Upper lobe of left lung (tissue), 4 donors: ENCODE measurements around the gene ACKR2.

Experiments used
- CTCF ChIP-seq, 6 experiments: fragments of 450-650 bp in 4 of 6; fragments of 200-600 bp in 2 of 6; sonication (generic) in 2 of 6; IDR thresholded peaks; one replicate each; pipeline ENCODE4 v1.5.1; 2016 to 2019; ENCODE audit warnings: antibody characterized with exemption in 6 of 6
- POLR2A ChIP-seq, 4 donors: fragments of 450-650 bp; IDR thresholded peaks; one replicate each; pipeline ENCODE4 v1.5.1; 2016 to 2017; ENCODE audit warnings: antibody characterized with exemption in 4 of 4, mild to moderate bottlenecking in 2 of 4
- POLR2AphosphoS5 ChIP-seq, 2 donors: sonication (generic); formaldehyde crosslinking; IDR thresholded peaks; one replicate each; pipeline ENCODE4 v1.5.1; 2017; ENCODE audit warnings: antibody characterized with exemption in 2 of 2

GRCh38 chr3:42841332-42841731 lies 32.1 kb downstream of the ACKR2 start:
- TF ChIP-seq CTCF (IDR thresholded peaks at IDR 0.05) (no peak), POLR2A (IDR thresholded peaks at IDR 0.05) (no peak), POLR2AphosphoS5 (IDR thresholded peaks at IDR 0.05) (no peak)
